ENCODE results near the gene ALDH1L2.
"Not testable (repeated sequence)": the region's sequence is repeated elsewhere in the genome, so short reads cannot be mapped to it uniquely, and the experiment has no call there.

Gene ALDH1L2

DNA sequence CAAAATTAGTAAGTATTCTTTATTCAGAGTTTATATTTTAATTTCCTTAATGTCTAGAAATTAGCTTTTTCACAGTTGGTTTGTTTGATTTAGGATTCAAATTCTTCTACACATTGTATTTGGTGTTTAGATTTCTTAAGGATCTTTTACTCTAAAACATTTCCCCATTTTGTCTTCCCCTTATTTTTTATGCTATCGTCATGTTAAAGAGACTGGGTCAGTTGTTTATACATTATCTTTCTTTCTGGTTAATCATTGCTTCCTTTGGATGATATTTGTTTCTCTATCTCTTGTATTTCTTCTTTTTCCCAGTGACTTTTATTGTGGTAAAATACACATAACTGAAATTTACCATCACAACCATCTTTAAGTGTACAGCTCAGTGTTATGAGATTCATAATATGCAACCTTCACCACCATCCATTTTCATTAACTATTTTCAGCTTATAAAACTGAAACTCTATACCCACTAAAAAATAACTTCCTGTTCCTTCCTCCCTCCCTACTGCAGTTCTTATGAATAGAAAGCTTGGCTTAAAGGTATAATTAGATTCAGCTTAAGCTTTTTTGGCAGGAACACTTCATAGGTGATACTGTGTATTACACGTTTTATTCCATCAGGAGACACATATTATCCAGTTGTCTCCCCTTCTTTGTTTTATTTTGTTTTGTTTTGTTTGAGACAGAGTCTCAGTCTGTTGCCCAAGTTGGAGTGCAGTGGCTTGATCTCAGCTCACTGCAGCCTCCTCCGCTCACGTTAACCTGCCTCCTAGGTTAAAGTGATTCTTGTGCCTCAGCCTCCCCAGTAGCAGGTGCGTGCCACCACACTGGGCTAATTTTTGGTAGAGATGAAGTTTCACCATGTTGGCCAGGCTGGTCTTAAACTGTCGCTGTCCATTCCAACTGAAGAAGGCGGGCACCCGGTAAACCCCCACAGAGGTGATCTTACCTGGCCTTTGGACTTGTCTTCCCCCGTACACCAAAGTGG is 53.1 kb downstream of the ALDH1L2 start:
- no peak for DNase-seq

DNA sequence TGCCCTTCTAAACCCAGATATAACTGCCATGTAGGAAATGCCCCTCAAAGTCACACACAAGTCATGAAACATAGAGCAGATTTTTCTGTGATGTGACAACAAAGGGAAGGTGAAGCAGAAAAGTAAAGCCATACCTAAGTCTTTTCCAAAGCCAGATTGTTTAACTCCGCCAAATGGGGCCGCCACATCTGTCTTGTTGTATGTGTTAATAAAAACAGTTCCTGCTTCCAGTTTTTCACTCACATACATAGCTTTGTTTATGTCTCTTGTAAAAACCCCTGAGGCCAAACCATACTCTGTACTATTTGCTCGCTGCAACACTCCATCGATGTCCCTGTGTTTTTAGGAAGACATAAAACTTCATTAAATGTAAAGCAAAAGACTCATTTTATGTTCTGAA is 57.8 kb downstream of the ALDH1L2 start:
- no peak for DNase-seq

DNA sequence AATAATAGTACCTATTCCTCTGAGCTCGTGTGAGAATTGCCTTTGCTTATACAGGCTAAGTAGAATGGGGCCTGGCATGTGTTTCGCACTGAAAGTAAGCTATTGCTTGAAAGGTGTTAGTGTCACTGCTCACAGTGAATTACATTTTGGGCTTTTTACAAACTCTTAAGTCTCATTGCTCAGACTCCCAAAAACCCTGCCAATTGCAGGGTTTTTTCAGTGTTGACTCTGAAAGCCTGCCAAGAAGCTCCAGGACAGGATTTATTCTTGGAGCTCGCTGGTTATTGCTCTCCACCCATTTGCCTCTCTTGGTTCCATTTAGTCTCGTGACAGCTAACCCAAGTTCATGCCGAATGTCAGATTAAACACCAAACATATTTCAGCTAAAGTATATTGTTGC is 58.4 kb downstream of the ALDH1L2 start:
- no peak for DNase-seq

DNA sequence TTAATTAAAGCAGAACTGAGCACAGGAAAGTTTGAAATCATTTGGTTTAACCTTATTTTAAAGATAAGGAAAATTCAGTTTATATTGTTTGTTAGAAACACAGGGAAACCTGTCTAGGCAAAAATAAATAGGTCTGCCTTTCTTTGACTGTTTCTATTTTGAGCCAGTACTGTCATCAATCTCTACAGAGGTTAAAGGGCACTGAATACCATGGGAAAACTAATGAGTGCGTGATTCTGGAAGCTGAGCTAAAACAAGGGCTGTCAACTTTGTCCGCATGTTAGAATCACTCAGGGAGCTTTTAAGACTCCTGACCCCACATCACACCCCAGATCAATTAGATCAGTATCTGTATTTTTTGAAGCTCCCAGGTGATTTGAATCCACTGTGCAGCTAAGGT is 59.3 kb downstream of the ALDH1L2 start:
- DNase-seq: no peak

DNA sequence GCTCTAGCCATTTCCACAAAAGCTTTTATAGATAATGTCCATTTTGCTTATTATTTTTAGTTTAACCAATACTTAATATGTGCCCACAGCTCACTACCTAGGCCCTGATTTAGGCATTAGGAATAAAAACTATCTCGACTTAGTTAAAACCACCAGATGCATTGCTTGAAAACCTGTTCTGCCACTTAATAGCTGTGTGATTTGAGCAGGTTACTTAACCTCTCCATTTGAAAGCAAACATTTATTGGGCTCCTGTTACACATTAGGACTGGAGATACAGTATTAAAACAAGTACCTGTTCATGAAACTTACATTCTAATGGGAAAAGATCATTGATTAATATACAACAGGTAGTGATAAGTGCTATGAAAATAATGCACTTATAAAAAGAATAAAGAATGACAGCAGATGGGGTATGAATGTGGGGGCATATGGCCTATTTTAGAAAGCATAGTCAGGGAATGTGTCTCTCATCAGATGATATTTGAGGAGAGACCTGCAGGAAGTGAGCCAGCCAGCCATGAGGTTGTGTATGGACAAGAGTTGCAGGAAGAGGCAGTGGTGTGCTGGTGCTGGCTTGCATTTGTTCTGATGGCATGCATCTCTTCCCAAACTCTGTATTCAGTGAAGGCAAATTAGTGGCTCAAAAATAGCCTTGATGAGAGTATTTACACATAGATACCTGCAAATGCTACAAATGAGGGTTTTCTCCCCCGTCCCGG is 63.9 kb downstream of the ALDH1L2 start:
- DNase-seq: no peak

DNA sequence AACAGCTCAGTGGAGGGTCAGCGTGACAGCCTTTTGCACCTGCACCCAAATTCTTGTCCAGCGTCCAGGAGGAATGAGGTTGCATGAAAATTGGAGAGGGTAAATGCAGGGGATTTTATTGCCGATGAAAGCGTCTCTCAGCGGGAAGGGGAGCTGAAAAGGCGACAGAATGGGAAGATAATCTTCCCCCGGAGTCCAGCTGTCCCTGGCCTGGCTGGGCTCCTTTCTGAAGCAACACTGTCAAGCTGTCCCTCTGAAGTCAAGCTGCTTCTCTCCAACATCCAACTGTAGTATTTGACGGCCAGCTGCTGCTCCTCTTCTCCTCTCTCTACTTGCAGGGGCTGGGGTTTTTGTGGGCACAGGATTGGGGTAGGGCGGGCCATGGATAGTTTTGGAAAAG is 65.5 kb downstream of the ALDH1L2 start:
- DNase-seq: no peak

DNA sequence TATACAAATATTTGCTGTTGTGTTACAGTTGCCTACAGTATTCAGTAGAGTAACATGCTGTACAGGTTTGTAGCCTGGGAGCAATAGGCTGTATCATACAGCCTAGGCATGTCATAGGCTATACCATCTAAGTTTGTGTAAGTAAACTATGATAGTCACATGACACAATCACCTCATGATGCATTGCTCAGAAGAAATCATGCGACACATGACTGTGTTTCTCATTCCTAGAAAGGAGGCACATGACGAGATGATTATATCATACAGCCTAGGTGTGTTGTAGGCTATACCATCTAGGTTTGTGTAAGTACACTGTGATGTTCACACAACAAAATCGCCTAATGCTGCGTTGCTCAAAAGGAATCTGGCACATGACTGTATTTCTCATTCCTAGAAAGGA is 66.2 kb downstream of the ALDH1L2 start:
- DNase-seq: no peak

DNA sequence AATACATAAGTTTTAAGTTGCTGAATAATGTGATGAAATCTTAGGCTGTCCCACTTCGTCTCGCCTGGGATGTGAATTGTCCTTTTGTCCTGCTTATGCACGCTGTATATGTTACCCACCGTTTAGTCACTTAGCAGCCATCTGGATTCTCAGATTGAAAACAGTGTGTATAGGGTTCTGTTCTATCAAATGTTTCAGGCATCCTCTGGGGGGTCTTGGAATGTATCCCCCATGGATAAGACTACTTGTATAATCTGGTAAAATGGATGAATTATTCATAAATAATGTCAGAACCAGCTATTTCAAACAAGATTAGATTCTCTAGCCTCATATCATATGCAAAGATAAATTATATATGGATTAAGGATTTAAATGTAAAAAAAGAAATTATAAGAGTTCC is 68.7 kb downstream of the ALDH1L2 start:
- no peak for DNase-seq

DNA sequence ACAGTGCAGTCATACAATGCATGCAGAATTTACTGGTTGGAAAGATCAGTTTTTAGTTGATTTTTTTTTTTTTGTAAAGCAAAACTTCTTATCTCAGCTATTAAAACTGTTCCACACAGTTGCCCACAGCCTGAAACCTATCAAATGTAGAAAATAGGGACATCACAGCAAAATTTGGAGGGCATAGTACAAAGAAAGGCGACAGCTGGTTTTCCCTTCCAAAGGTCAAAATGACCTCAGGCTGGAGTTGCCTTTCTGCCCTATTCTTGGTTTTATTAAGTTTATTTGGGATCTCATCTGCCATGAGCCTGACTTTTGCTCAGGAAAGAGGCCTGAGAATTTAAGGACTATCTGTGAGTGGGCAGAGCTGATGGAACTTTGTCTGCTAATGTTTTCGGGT is 69.7 kb downstream of the ALDH1L2 start:
- no peak for DNase-seq

DNA sequence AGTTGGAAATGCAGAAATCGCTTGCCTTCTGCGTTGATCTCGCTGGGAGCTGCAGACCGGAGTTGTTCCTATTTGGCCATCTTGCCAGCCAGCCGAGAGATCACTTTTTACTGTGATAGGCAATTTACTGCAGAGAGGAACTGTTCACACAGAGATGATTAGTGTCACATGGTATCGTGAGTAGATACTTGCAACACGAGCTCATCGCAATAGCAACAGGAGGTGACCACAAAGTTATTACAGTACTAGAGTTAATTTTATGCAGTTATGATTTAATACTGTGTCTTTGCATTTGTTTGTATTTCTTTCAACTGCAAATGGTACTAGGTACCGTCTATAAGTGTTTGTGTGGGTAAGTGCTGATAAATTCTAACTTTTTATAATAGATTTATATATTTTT is 70.4 kb downstream of the ALDH1L2 start:
- DNase-seq: peak; percentile 70

DNA sequence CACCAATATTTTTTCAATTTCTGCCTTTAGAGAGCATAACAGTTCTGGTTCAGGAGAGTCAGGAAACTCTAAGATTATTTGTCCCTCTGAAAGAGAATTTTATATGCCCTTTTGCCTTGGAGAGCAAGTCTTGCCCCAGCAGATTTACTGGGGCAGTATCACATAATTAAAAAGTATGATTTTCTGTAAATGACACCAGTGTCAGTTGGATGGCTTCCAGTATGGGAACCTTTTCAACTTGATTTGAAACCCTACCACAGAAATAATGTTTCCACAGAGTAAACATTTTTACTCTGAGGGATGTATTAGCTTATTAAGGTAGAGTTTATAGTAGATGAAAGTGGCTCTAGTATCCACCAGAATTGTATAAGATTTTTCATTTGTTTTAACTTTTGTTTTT is 82.8 kb downstream of the ALDH1L2 start:
- no peak for DNase-seq

DNA sequence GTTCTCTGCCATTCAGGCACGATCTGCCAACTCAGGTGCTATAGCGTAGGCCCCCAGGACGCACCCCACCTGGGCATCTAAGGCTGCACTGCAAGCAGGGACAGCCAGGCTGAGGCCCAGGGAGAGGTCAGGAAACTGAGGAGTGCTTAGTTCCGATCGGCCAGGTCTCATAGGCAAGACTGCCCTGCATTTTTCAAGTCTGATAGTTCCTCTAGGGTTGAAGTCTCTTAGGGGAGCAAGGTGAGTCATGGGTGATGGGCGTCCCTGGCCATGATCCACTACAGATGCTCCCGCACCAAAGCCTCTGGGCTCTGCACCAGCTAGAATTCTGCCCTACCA is 84.9 kb downstream of the ALDH1L2 start:
- no peak for DNase-seq

DNA sequence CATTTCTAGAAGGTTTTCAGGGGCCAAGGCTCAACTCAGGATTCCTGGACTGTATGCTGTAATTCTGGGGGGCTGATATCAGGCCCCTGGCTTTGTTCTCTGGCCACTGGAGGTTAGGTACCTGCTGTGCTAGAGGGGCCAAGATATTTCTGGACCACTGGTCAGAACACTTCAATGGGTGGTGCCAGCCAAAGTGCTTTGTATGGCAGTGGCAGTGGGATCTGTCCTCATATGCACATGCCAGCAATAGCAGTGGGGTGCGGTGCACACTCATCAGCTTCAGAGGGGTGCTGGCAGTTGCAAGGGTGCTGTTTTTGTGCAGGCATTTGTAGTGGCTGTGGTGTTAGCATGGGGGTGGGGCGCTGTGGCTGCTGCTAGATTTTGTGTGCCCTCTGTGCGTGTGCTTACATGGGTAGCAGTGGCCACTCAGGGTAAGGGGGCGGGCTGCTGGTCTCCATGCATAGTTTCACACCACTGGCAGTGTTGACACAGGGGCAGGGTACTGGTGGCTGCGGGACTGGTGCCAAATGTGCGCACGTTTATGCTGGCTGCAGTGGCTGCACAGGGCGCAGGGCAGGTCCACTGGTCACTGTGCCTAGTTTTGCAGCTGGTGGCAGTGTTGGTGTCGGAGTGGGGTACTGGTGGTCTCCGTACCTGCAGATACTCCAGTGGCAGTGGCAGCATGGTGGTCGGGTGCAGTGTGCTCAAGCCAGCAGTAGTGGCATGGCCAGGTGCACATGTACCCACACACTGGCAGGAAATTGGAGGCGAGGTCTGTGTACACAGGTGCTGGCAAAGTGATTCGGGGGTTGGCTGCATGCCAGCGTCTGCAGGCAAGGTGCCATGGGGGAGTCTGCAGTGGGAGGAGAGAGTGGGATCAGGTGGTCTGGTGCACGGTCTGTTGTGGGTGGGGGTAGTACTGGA is 85.6 kb downstream of the ALDH1L2 start:
- DNase-seq: no peak

DNA sequence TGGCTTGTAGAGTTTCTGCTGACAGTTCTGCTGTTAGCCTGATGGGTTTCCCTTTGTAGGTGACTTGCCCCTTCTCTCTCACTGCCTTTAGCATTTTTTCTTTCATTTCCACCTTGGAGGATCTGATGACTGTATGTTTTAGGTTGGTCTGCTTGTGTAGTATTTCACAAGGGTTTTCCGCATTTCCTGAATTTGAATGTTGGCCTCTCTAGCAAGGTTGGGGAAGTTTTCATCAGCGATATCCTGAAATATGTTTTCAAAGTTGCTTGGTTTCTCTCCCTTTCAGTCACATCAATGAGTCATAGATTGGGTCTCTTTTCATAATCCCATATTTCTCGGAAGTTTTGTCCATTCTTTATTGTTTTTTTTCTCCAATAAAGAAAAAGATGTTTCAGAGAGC is 86.7 kb downstream of the ALDH1L2 start:
- no peak for DNase-seq

DNA sequence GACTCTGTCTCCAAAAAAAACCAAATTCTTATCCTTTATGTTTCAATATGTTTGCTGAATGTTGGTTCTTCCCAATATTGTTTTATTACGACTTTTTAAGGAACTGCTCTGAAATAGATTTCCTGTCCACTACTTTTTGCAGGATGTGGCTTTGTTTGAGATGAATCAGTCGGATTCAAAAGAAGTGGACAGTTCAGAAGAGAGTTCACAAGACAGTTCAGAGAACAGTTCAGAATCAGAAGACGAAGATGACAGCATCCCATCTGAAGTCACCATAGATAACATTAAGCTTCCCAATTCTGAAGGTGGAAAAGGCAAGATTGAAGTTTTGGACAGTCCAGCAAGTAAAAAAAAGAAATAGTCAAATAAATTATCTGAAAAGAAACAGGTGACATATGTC is 89.9 kb downstream of the ALDH1L2 start:
- DNase-seq: no peak

DNA sequence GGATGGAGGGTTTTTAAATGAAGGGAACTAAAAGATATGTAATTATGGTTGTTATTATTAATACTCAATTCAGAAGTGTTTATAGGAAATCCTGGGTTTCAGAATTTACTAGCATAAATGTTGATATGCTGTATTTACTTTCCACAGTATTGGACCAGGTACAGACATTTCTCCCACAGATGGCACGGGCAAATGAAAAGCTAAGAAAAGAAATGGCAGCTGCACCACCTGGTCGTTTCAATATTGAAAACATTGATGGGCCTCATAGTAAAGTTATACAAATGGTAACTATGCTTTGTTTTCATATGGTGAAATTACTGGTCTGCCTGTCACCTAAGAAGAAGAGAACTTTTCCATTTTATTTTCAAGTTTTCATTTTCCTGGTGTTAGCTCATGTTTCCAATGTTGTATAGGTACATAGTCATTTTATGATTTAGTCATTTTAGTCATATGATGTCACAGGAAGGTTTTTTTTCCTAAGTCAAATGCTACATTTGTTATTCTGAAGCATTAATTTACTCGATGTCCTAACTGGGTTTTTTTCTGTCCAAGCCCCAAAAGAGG is 92.6 kb downstream of the ALDH1L2 start:
- DNase-seq: no peak

DNA sequence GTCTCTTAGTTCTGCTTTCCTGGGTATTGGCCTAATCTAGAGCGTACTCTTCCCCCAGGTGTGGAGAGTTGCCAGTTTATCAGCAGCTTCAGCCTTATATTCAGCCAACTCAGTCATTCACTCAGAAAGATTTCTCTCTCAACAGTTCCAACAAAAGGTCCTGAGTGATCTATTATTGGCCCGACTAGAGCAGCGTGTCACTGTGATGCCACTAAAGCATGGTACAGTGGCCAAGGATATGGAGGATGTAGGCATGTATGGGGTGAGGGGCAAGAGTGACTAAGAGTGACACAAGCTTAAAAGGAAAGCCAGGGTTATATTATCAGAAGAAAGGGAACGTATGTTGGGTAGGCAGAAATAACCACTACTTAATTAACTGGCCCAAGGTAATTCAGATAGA is 93.3 kb downstream of the ALDH1L2 start:
- DNase-seq: no peak

DNA sequence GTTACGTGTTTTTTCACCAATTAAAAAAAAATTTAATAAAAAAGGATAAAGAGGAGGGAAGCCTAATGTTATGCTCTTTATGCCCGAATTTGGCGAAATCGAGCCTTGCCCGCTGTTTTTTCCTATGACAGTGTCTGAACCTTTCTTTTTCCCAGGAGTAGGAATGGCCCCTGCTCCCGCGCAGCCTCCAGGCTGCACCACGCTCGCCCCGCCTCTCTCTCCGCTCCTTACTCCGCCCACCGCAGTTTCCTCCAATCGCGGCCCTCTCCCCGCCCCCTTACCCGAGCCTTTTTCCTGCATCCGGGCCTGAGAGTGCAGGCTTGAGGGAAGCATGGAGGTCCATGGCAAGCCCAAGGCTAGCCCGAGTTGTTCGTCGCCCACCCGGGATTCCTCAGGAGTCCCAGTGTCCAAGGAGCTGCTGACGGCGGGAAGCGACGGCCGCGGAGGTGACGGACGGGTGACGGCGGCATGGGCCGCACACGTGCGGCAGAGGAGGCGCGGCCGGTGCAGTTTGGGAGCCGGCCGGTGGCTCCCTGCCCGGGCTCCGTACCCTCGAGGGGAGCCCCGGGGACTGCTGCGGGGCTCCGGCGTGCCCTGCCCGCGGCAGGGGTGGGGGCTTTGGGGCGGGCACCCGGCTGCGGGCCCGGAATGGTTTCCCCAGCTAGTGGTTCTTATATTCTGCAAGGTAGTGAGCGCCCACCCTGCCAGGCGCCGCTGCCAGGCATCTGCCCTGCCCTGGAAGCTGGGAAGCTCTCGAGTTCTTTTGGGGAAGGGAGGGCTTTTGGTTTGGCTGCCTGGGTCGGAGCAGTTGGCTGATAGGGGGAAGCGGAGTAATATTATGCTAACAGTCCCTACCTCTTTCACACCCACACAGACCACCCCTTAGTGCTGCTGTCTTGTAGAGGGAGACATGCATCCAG is 98.0 kb downstream of the ALDH1L2 start, which contains the start of gene NOPCHAP1:
TSS of gene NOPCHAP1 (plus strand) at position 295 of the 920 bp plus-strand sequence. CDS start at position 332, 37 bp downstream.
- peak; percentile 91 for DNase-seq

DNA sequence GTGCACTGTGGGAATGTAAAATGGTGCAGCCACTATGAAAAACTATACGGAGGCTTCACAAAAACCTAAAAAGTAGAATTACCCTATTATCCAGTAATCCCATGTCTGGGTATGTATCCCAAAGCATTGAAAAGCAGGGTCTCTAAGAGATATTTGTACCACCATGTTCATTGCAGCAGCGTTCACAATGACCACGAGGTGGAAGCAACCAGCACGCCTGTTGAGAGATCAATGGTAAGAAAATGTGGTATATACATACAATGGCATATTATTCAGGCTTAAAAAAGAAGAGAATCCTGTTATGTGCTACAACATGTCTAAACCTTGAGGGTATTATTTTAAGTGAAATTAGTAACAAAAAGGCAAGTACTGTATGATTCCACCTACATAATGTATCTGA is 99.1 kb downstream of the ALDH1L2 start:
- no peak for DNase-seq

DNA sequence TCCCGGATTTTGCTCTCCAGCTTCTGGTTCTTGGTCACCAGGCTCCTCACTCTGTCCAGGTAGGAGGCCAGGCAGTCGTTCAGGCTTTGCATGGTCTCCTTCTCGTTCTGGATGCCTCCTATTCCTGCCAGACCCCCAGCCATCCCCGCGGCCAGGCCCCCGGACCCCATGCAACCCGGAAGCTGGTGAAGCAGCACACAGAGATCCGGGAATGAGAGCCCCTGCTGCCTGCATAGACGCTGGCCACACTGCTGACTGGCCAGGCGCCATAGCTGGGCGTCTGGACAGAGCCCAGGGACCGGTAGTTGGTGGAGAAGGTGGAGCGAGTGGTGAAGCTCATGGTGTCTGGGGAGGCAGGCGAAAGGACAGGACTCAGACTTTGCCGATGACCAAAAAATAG is 106.6 kb downstream of the ALDH1L2 start:
- not testable (repeated sequence) for DNase-seq

DNA sequence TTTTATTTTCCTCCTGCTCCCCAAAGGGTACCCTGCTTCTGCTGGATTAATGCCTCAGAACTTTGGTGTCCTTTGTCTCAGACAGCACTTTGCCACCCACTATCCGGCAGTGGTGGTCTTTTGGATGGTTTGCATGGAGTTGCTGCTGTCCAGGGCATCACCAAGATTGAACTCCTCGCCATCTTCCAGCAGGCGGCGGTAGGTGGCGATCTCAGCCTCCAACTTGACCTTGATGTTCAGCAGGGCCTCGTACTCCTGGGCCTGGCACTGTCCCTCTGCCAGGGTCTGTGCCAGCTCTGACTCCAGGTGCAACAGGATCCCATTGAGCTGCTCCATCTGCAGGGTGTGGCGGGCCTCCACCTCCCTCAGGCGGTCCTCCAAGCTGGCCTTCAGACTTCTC is 107.6 kb downstream of the ALDH1L2 start:
- DNase-seq: no peak
